Stomach (tissue), 4 donors: Measurements from ENCODE around the gene L3MBTL4.

Source experiments
- EP300 ChIP-seq: sonication (generic); formaldehyde crosslinking; IDR thresholded peaks from one replicate; pipeline ENCODE4 v1.6.1; 2017; ENCODE audit warnings: antibody characterized with exemption
- POLR2A ChIP-seq, 4 donors: fragments of 450-650 bp; IDR thresholded peaks; one replicate each; pipeline ENCODE4 v1.6.1; 2016; ENCODE audit warnings: antibody characterized with exemption in 4 of 4, control low read depth in 2 of 4, mild to moderate bottlenecking in 1 of 4, moderate library complexity in 1 of 4
- POLR2AphosphoS5 ChIP-seq, 3 donors: sonication (generic); formaldehyde crosslinking; IDR thresholded peaks; one replicate each; pipeline ENCODE4 v1.6.1; 2016; ENCODE audit warnings: antibody characterized with exemption in 3 of 3
- TF ChIP-seq, protein P1 (sequence below), 7 experiments: fragments of 450-650 bp in 4 of 7; fragments of 200-600 bp in 3 of 7; sonication (generic) in 3 of 7; IDR thresholded peaks; one replicate each; pipeline ENCODE4 v1.5.1; 2016 to 2019; ENCODE audit warnings: antibody characterized with exemption in 7 of 7, control low read depth in 2 of 7, mild to moderate bottlenecking in 1 of 7

DNA sequence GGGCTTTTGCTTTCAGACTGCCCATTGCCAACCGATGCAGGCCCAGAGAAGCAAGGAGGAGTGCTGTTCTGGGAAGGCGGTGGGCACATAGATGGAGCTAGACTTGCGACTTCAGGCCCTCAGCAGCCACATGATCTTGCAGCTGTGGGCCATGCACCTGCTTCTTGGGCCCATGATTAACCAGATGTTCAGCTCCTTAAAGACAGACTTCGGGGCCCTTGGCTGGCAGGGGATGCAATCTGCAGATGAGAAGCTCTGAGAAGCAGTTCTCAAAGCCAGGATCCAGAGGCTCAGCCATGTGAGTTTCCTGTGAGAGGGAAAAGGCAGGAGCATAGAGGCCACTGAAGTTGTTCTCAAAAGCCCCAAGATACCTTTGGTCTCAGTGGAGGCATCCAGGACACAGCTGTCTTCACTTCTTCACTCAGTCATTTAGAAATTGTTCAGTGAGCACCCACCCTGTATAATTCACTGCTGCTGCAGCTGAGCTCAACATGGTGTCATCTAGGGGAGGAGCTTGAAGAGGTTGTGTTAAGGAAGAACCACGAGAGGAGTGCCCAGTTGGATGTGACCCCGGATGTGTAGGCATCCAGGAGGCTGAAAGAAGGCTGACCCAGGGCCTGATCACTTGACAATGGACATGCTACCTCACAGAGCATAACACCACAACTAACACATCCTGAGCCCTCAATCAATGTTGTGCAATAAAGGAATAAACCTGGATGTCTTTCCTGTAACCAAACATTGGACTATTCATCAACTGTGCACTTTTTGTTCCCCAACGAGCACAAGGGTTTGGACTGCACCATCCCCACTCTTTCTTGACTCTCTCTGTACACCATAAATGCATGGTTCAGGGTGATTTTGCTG, 474.7 kb downstream of the L3MBTL4 start:
- TF ChIP-seq, protein P1, sequence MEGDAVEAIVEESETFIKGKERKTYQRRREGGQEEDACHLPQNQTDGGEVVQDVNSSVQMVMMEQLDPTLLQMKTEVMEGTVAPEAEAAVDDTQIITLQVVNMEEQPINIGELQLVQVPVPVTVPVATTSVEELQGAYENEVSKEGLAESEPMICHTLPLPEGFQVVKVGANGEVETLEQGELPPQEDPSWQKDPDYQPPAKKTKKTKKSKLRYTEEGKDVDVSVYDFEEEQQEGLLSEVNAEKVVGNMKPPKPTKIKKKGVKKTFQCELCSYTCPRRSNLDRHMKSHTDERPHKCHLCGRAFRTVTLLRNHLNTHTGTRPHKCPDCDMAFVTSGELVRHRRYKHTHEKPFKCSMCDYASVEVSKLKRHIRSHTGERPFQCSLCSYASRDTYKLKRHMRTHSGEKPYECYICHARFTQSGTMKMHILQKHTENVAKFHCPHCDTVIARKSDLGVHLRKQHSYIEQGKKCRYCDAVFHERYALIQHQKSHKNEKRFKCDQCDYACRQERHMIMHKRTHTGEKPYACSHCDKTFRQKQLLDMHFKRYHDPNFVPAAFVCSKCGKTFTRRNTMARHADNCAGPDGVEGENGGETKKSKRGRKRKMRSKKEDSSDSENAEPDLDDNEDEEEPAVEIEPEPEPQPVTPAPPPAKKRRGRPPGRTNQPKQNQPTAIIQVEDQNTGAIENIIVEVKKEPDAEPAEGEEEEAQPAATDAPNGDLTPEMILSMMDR (IDR thresholded peaks at IDR 0.05) = no peak
- no peak for TF ChIP-seq POLR2AphosphoS5 (IDR thresholded peaks at IDR 0.05)
- no peak for TF ChIP-seq POLR2A (IDR thresholded peaks at IDR 0.05)
- TF ChIP-seq EP300 = no peak
